Measurements from ENCODE around the gene PTPRM.

DNA sequence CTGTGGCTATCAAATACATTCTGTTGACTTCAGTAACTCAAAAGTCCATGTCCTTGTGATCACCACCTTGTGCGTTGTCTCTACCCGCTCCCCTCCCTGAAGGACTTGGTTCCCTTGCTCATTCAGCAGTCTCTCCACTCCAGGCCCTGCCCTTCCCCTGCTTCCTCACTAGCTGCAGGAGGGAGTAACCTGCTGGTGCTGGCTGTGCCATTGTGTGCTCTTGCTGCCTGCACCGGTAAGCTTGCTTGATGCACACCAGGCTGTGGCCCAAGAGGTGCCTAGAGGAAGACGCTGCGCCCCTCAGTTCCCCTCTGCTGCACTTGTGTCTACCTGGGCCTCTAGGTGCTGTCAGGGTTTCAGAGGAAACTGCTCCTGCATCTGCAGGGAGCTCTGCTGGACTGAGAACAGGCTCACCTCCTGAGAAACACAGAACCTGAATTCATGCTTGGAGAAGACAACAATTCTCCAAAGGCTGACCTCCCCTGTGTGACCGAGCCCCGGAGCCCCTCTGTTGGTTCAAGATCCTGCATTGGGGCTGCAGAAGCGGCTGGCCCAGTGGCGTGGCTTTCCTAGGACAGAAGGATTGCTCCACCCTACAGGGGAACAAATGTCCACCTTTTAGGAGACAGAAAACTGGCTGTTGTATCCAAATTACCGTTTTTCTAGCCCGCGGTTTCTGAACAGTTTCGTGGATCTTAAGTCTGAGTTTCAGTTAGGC is 33.6 kb downstream of the PTPRM start:
- no peak for TF ChIP-seq YY1 (IDR thresholded peaks at IDR 0.05; ENCODE audit: insufficient read depth, insufficient read length)
- no peak for TF ChIP-seq SUZ12 (IDR thresholded peaks at IDR 0.05; ENCODE audit: extremely low read depth, insufficient read depth, insufficient read length)
- no peak for TF ChIP-seq ZNF274 (IDR thresholded peaks at IDR 0.05; ENCODE audit: low read depth, low read length)
